IPS-15b (cell line): Measurements from ENCODE around the gene LYRM7.

ENCODE experiments used
- H3K27me3 ChIP-seq: one replicate; pipeline ENCODE4 v1.6.1; 2013; ENCODE audit warnings: low read length; ENCODE audit not compliant: control insufficient read depth, insufficient read depth
- H3K36me3 ChIP-seq: one replicate; pipeline ENCODE4 v1.6.1; 2013; ENCODE audit warnings: low read length; ENCODE audit not compliant: control insufficient read depth, insufficient read depth
- H3K4me1 ChIP-seq: one replicate; pipeline ENCODE4 v1.6.1; 2013; ENCODE audit warnings: mild to moderate bottlenecking, low read length; ENCODE audit not compliant: control insufficient read depth, insufficient read depth
- H3K4me3 ChIP-seq: one replicate; pipeline ENCODE4 v1.5.1; 2013; ENCODE audit warnings: low read depth, low read length
- H3K9ac ChIP-seq: one replicate; pipeline ENCODE4 v1.6.1; 2013; ENCODE audit warnings: low read depth, mild to moderate bottlenecking, low read length
- H3K9me3 ChIP-seq: one replicate; pipeline ENCODE4 v1.6.1; 2013; ENCODE audit warnings: mild to moderate bottlenecking, low read length; ENCODE audit not compliant: control insufficient read depth, insufficient read depth

LYRM7 gene

GRCh38 chr5:131209175-131209505 lies 38.4 kb downstream of the LYRM7 start:
- Histone ChIP-seq H3K4me3 (no peak overlapping the region), H3K9me3 (no peaks in the 10 kb centered on the region), H3K9ac (no peak overlapping the region), H3K27me3 (no peaks in the 10 kb centered on the region), H3K36me3 (no peaks in the 10 kb centered on the region), H3K4me1 (peaks cover 11% of the 10 kb centered on the region)

- no peaks in the 10 kb centered on the region for H3K36me3 ChIP-seq
- H3K9me3 ChIP-seq = no peaks in the 10 kb centered on the region
- no peaks in the 10 kb centered on the region for H3K27me3 ChIP-seq
- H3K9ac ChIP-seq = no peak overlapping the region
- no peak overlapping the region for H3K4me3 ChIP-seq
- peaks cover 11% of the 10 kb centered on the region for H3K4me1 ChIP-seq
These were observed 38.9 kb downstream of the LYRM7 start for GRCh38 chr5:131209506-131210150.

GRCh38 chr5:131210151-131210510 lies 39.4 kb downstream of the LYRM7 start:
- Histone ChIP-seq H3K9ac (no peak overlapping the region), H3K9me3 (no peaks in the 10 kb centered on the region)

GRCh38 chr5:131211669-131212068 lies 40.9 kb downstream of the LYRM7 start:
- Histone ChIP-seq H3K4me1 (peaks cover 11% of the 10 kb centered on the region), H3K9me3 (no peaks in the 10 kb centered on the region), H3K36me3 (no peaks in the 10 kb centered on the region), H3K9ac (no peak overlapping the region), H3K27me3 (no peaks in the 10 kb centered on the region), H3K4me3 (no peak overlapping the region)

More at GRCh38 chr5:131210151-131210510, 39.4 kb downstream of the LYRM7 start:
- Histone ChIP-seq H3K4me3 (no peak overlapping the region), H3K27me3 (no peaks in the 10 kb centered on the region), H3K36me3 (no peaks in the 10 kb centered on the region), H3K4me1 (peaks cover 11% of the 10 kb centered on the region)

GRCh38 chr5:131212471-131213021 lies 41.8 kb downstream of the LYRM7 start:
- no peak overlapping the region for H3K4me3 ChIP-seq
- H3K36me3 ChIP-seq = no peaks in the 10 kb centered on the region
- no peak overlapping the region for H3K9ac ChIP-seq
- no peaks in the 10 kb centered on the region for H3K9me3 ChIP-seq
- no peaks in the 10 kb centered on the region for H3K27me3 ChIP-seq
- peaks cover 8% of the 10 kb centered on the region for H3K4me1 ChIP-seq

- Histone ChIP-seq H3K9ac (no peak overlapping the region), H3K36me3 (no peaks in the 10 kb centered on the region), H3K4me1 (peaks cover 2% of the 10 kb centered on the region), H3K9me3 (no peaks in the 10 kb centered on the region), H3K4me3 (no peak overlapping the region), H3K27me3 (no peaks in the 10 kb centered on the region)
These were observed 44.0 kb downstream of the LYRM7 start for GRCh38 chr5:131214609-131215227.

- no peak overlapping the region for H3K9ac ChIP-seq
- H3K4me3 ChIP-seq = no peak overlapping the region
- no peaks in the 10 kb centered on the region for H3K4me1 ChIP-seq
- H3K36me3 ChIP-seq = no peaks in the 10 kb centered on the region
- no peaks in the 10 kb centered on the region for H3K9me3 ChIP-seq
- no peaks in the 10 kb centered on the region for H3K27me3 ChIP-seq
These were observed 47.0 kb downstream of the LYRM7 start for GRCh38 chr5:131217791-131218190.

GRCh38 chr5:131218392-131218791 lies 47.6 kb downstream of the LYRM7 start:
- Histone ChIP-seq H3K9ac (no peak overlapping the region), H3K9me3 (no peaks in the 10 kb centered on the region), H3K36me3 (no peaks in the 10 kb centered on the region), H3K27me3 (no peaks in the 10 kb centered on the region), H3K4me1 (no peaks in the 10 kb centered on the region), H3K4me3 (no peak overlapping the region)

GRCh38 chr5:131220566-131220965 lies 49.8 kb downstream of the LYRM7 start:
- no peak overlapping the region for H3K9ac ChIP-seq
- H3K4me3 ChIP-seq = no peak overlapping the region
- no peaks in the 10 kb centered on the region for H3K9me3 ChIP-seq
- no peaks in the 10 kb centered on the region for H3K36me3 ChIP-seq
- no peaks in the 10 kb centered on the region for H3K4me1 ChIP-seq
- no peaks in the 10 kb centered on the region for H3K27me3 ChIP-seq

GRCh38 chr5:131221008-131221703 lies 50.4 kb downstream of the LYRM7 start:
- Histone ChIP-seq H3K9ac (no peak overlapping the region), H3K4me3 (no peak overlapping the region), H3K4me1 (no peaks in the 10 kb centered on the region), H3K36me3 (no peaks in the 10 kb centered on the region), H3K27me3 (no peaks in the 10 kb centered on the region), H3K9me3 (no peaks in the 10 kb centered on the region)

- Histone ChIP-seq H3K36me3 (no peaks in the 10 kb centered on the region), H3K4me3 (no peak overlapping the region), H3K4me1 (no peaks in the 10 kb centered on the region), H3K27me3 (no peaks in the 10 kb centered on the region), H3K9me3 (no peaks in the 10 kb centered on the region), H3K9ac (no peak overlapping the region)
These were observed 51.1 kb downstream of the LYRM7 start for GRCh38 chr5:131221888-131222287.

- no peaks in the 10 kb centered on the region for H3K36me3 ChIP-seq
- H3K4me3 ChIP-seq = no peak overlapping the region
- no peak overlapping the region for H3K9ac ChIP-seq
- H3K9me3 ChIP-seq = no peaks in the 10 kb centered on the region
- H3K27me3 ChIP-seq = no peaks in the 10 kb centered on the region
- H3K4me1 ChIP-seq = no peaks in the 10 kb centered on the region
These were observed 52.0 kb downstream of the LYRM7 start for GRCh38 chr5:131222731-131223130.
